HCT116 (cell line): ENCODE results near the gene NAT9. TPM values are rescaled to one million over a fixed set of nuclear protein-coding genes. Genes with fewer than 3 reads are reported as not detected.

Source experiments
- ATAC-seq: fragments of 200-7000 bp; cut with Tn5 transposase; 2 replicates; pipeline ENCODE4 v1.9.1; 2020; ENCODE audit warnings: mild to moderate bottlenecking, moderate library complexity
- BruUV-seq: library from RNA; stranded (reverse); fragments of 400-500 nt; replicated peaks from 2 replicates; lab custom pipeline; 2021; lab: Mats Ljungman, UMichigan
- CTCF ChIA-PET: fragments of 300-600 bp; sonication (Branson Sonifier 250); formaldehyde crosslinking; loops from one replicate; lab custom pipeline; 2021; ENCODE audit warnings: antibody characterized with exemption; lab: Charles Lee
- POLR2A ChIA-PET: fragments of 300-600, 350-600 bp; sonication (Branson Sonifier 250); formaldehyde crosslinking; loops from one replicate; lab custom pipeline; 2021; ENCODE audit warnings: antibody characterized with exemption; lab: Charles Lee
- RAD21 ChIA-PET, 2 experiments: fragments of 300-600 bp; sonication (Branson Sonifier 250); formaldehyde crosslinking; loops; one replicate each; lab custom pipeline; 2023; ENCODE audit warnings: low total read pairs in 2 of 2; ENCODE audit not compliant: uncharacterized antibody in 2 of 2, unreplicated experiment in 2 of 2, low non-redundant PET in 1 of 2; lab: Charles Lee
- DNase-seq: peaks from one replicate; pipeline ENCODE4 v3.0.0-alpha.2; 2010; ENCODE audit warnings: low read depth, low spot score
- H2AFZ ChIP-seq: fragments of 200-600 bp; shearing (Covaris generic), sonication (generic); 2 replicates; pipeline ENCODE4 v1.6.1; 2017; ENCODE audit warnings: low read depth, mixed run types, mixed read lengths, antibody characterized with exemption, low read length; ENCODE audit not compliant: poor library complexity, severe bottlenecking
- H3K27ac ChIP-seq: 2 replicates; pipeline ENCODE4 v1.5.1; 2012; ENCODE audit warnings: low read depth, low read length
- H3K27me3 ChIP-seq: fragments of 200-600 bp; sonication (generic); 2 replicates; pipeline ENCODE4 v1.6.1; 2016; ENCODE audit warnings: mixed run types, low read length, mixed read lengths; ENCODE audit not compliant: insufficient read depth
- H3K36me3 ChIP-seq, 2 experiments: fragments of 200-500 bp in 1 of 2; fragments of 200-600 bp in 1 of 2; sonication (Bioruptor generic) in 1 of 2; sonication (generic) in 1 of 2; 2 replicates each; pipeline versions ENCODE4 v1.5.1 to v1.6.1; 2014 to 2016; ENCODE audit warnings: low read length in 2 of 2, inconsistent platforms in 1 of 2, mixed read lengths in 1 of 2, mixed run types in 1 of 2; ENCODE audit not compliant: insufficient read depth in 2 of 2, control insufficient read depth in 1 of 2
- H3K4me1 ChIP-seq, 2 experiments: fragments of 200-600 bp in 1 of 2; sonication (generic) in 1 of 2; 2 replicates each; pipeline versions ENCODE4 v1.5.1 to v1.6.1; 2012 to 2017; ENCODE audit warnings: low read length in 2 of 2, inconsistent platforms in 1 of 2, mild to moderate bottlenecking in 1 of 2, mixed read lengths in 1 of 2, mixed run types in 1 of 2, moderate library complexity in 1 of 2; ENCODE audit not compliant: insufficient read depth in 2 of 2, control insufficient read depth in 1 of 2
- H3K4me2 ChIP-seq: fragments of 200-600 bp; sonication (generic); 2 replicates; pipeline ENCODE4 v1.6.1; 2017; ENCODE audit warnings: mixed run types, low read length, mixed read lengths
- H3K4me3 ChIP-seq, 2 experiments: fragments of 200-600 bp in 1 of 2; sonication (generic) in 1 of 2; replicated peaks in 1 of 2; 2 replicates each; pipeline ENCODE4 v1.5.1; 2011 to 2016; ENCODE audit warnings: low read length in 2 of 2, control low read depth in 1 of 2, low read depth in 1 of 2, mild to moderate bottlenecking in 1 of 2, mixed read lengths in 1 of 2, mixed run types in 1 of 2
- H3K79me2 ChIP-seq: fragments of 200-600 bp; sonication (generic); 2 replicates; pipeline ENCODE4 v1.6.1; 2017; ENCODE audit warnings: mild to moderate bottlenecking, mixed run types, low read length, moderate library complexity, mixed read lengths; ENCODE audit not compliant: insufficient read depth
- H3K9ac ChIP-seq: fragments of 200-600 bp; sonication (generic); 2 replicates; pipeline ENCODE4 v1.6.1; 2016; ENCODE audit warnings: low read length, mixed read lengths
- H3K9me2 ChIP-seq: fragments of 200-600 bp; sonication (generic), shearing (Covaris generic); 2 replicates; pipeline ENCODE4 v1.6.1; 2017; ENCODE audit warnings: mixed run types, mild to moderate bottlenecking, moderate library complexity; ENCODE audit not compliant: insufficient read depth
- H3K9me3 ChIP-seq, 2 experiments: fragments of 200-500 bp in 1 of 2; fragments of 200-600 bp in 1 of 2; sonication (Bioruptor generic) in 1 of 2; sonication (generic) in 1 of 2; 2 replicates each; pipeline ENCODE4 v1.6.1; 2014 to 2017; ENCODE audit warnings: low read length in 2 of 2, mixed read lengths in 2 of 2, inconsistent platforms in 1 of 2, low read depth in 1 of 2, mild to moderate bottlenecking in 1 of 2, mixed run types in 1 of 2, moderate library complexity in 1 of 2; ENCODE audit not compliant: control insufficient read depth in 1 of 2, insufficient read depth in 1 of 2
- H4K20me1 ChIP-seq: fragments of 200-600 bp; sonication (generic), shearing (Covaris generic); 2 replicates; pipeline ENCODE4 v1.6.1; 2017; ENCODE audit warnings: mixed run types, mild to moderate bottlenecking, moderate library complexity; ENCODE audit not compliant: insufficient read depth
- CBX3 ChIP-seq: IDR thresholded peaks from 2 replicates; pipeline ENCODE4 v1.6.1; 2012; ENCODE audit warnings: low read depth
- EGR1 ChIP-seq: IDR thresholded peaks from 2 replicates; pipeline ENCODE4 v1.6.1; 2012; ENCODE audit warnings: low read depth
- EZH2 ChIP-seq: fragments of 200-600 bp; sonication (generic); IDR thresholded peaks from 2 replicates; pipeline ENCODE4 v1.6.1; 2017; ENCODE audit warnings: antibody characterized with exemption, mixed run types
- EZH2phosphoT487 ChIP-seq: fragments of 200-600 bp; IDR thresholded peaks from 2 replicates; pipeline ENCODE4 v1.6.1; 2018; ENCODE audit warnings: antibody characterized with exemption, borderline replicate concordance
- POLR2A ChIP-seq: IDR thresholded peaks from 2 replicates; pipeline ENCODE4 v1.7.0; 2011; ENCODE audit warnings: borderline replicate concordance; ENCODE audit not compliant: insufficient read depth, insufficient read length; ENCODE audit errors: extremely low read depth
- POLR2AphosphoS5 ChIP-seq: IDR thresholded peaks from 2 replicates; pipeline ENCODE4 v1.6.1; 2011; ENCODE audit warnings: mild to moderate bottlenecking, low read depth, low read length, moderate library complexity
- RAD21 ChIP-seq: IDR thresholded peaks from 2 replicates; pipeline ENCODE4 v1.6.1; 2012; ENCODE audit warnings: low read depth, mild to moderate bottlenecking
- SP1 ChIP-seq: IDR thresholded peaks from 2 replicates; pipeline ENCODE4 v1.6.1; 2012; ENCODE audit warnings: low read depth
- YY1 ChIP-seq: IDR thresholded peaks from 2 replicates; pipeline ENCODE4 v1.6.1; 2011; ENCODE audit warnings: low read length, low read depth, moderate library complexity, mild to moderate bottlenecking; ENCODE audit not compliant: insufficient replicate concordance; ENCODE audit errors: extremely low read depth
- ZBTB33 ChIP-seq: IDR thresholded peaks from 2 replicates; pipeline ENCODE4 v1.6.1; 2011; ENCODE audit warnings: mild to moderate bottlenecking, low read length, moderate library complexity; ENCODE audit not compliant: insufficient replicate concordance; ENCODE audit errors: extremely low read depth
- ZNF274 ChIP-seq: fragments of 200-500 bp; sonication (Bioruptor generic); IDR thresholded peaks from 2 replicates; pipeline ENCODE4 v1.6.1; 2014; ENCODE audit warnings: mild to moderate bottlenecking, low read depth, low read length, inconsistent platforms
- intact Hi-C: fragments of 100-400 bp; cut with micrococcal nuclease; formaldehyde crosslinking; loops from 2 replicates; pipeline ENCODE4 v1.10.0; 2022
- total RNA-seq: library from RNA; stranded (reverse); gene quantifications from one replicate; pipeline ENCODE4 v1.2.1, GENCODE V29; 2021; ENCODE audit not compliant: unreplicated experiment
- TF ChIP-seq, protein P1 (sequence below), 3 experiments: fragments of 200-600 bp in 1 of 3; sonication (generic) in 1 of 3; IDR thresholded peaks in 2 of 3; conservative IDR thresholded peaks in 1 of 3; 2 replicates each; pipeline ENCODE4 v1.5.1; 2012 to 2017; ENCODE audit warnings: low read depth in 2 of 3, low read length in 2 of 3, antibody characterized with exemption in 1 of 3, borderline replicate concordance in 1 of 3, control low read depth in 1 of 3, mild to moderate bottlenecking in 1 of 3, mixed read lengths in 1 of 3, mixed run types in 1 of 3, moderate library complexity in 1 of 3; ENCODE audit not compliant: insufficient read depth in 1 of 3

The NAT9 gene
- total RNA-seq, 1 experiment from 2014 or later = 88.7 TPM

GRCh38 chr17:74810699-74811485 lies 34.7 kb upstream of the NAT9 start:
- ChIA-PET CTCF (interaction anchor here (0.7 kb wide), 1 partner anchor 80 kb away, joined by 3 read pairs; no protein-coding TSS in a partner anchor), RAD21 (no interaction called here), POLR2A (no interaction called here)
- H3K9me2 ChIP-seq = no peaks in the 10 kb centered on the region
- H3K79me2 ChIP-seq = no peaks in the 10 kb centered on the region
- DNase-seq = no peak
- ATAC-seq = no peak
- no peak overlapping the region for H2AFZ ChIP-seq
- H3K4me1 ChIP-seq = no peaks in the 10 kb centered on the region
- no peaks in the 10 kb centered on the region for H3K9me3 ChIP-seq
- H4K20me1 ChIP-seq = no peaks in the 10 kb centered on the region
- intact Hi-C loops = no loop called here
- H3K9ac ChIP-seq = no peak overlapping the region
- BruUV-seq = no TSS peak
- no peak overlapping the region for H3K27ac ChIP-seq
- H3K36me3 ChIP-seq = no peaks in the 10 kb centered on the region
- H3K27me3 ChIP-seq = no peaks in the 10 kb centered on the region
- H3K4me2 ChIP-seq = no peak overlapping the region
- no peak for TF ChIP-seq POLR2AphosphoS5
- no peak for TF ChIP-seq EZH2
- no peak for TF ChIP-seq POLR2A
- TF ChIP-seq YY1 = no peak
- no peak for TF ChIP-seq RAD21
- no peak for TF ChIP-seq EZH2phosphoT487
- no peak for TF ChIP-seq EGR1
- no peak overlapping the region for H3K4me3 ChIP-seq

- intact Hi-C loops = no loop called here
- DNase-seq = no peak
- Histone ChIP-seq H3K4me3 (no peak overlapping the region), H3K4me2 (no peak overlapping the region), H4K20me1 (no peaks in the 10 kb centered on the region), H3K79me2 (no peaks in the 10 kb centered on the region), H2AFZ (no peak overlapping the region), H3K9me2 (no peaks in the 10 kb centered on the region), H3K9ac (no peak overlapping the region), H3K27ac (no peak overlapping the region), H3K9me3 (no peaks in the 10 kb centered on the region), H3K36me3 (no peaks in the 10 kb centered on the region), H3K4me1 (no peaks in the 10 kb centered on the region), H3K27me3 (no peaks in the 10 kb centered on the region)
- no TSS peak for BruUV-seq
- no peak for ATAC-seq
- RAD21 ChIA-PET = no interaction called here
- CTCF ChIA-PET = no interaction called here
- POLR2A ChIA-PET = no interaction called here
- TF ChIP-seq EZH2phosphoT487 (no peak), ZNF274 (no peak), CBX3 (no peak), SP1 (no peak), RAD21 (no peak), ZBTB33 (no peak), POLR2A (no peak)
- TF ChIP-seq, protein P1, sequence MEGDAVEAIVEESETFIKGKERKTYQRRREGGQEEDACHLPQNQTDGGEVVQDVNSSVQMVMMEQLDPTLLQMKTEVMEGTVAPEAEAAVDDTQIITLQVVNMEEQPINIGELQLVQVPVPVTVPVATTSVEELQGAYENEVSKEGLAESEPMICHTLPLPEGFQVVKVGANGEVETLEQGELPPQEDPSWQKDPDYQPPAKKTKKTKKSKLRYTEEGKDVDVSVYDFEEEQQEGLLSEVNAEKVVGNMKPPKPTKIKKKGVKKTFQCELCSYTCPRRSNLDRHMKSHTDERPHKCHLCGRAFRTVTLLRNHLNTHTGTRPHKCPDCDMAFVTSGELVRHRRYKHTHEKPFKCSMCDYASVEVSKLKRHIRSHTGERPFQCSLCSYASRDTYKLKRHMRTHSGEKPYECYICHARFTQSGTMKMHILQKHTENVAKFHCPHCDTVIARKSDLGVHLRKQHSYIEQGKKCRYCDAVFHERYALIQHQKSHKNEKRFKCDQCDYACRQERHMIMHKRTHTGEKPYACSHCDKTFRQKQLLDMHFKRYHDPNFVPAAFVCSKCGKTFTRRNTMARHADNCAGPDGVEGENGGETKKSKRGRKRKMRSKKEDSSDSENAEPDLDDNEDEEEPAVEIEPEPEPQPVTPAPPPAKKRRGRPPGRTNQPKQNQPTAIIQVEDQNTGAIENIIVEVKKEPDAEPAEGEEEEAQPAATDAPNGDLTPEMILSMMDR (IDR thresholded peaks at IDR 0.05 in 2 of 3, conservative IDR thresholded peaks at IDR 0.05 in 1 of 3; ENCODE audit: borderline replicate concordance in 1 of 3, insufficient read depth in 1 of 3, low read depth in 2 of 3, low read length in 2 of 3) = no peak
Measured at GRCh38 chr17:74808714-74809430, 32.7 kb upstream of the NAT9 start.
